ENCODE results near the gene LUC7L3. TPM values are rescaled to one million over a fixed set of nuclear protein-coding genes. Genes with fewer than 3 reads are reported as not detected.
A peak's percentile ranks its signal among the peaks of the same experiment; 100 is the strongest.

Gene LUC7L3
- polyA plus RNA-seq, 2 donors = 46.6 to 80.7 TPM

GRCh38 chr17:50793007-50793406, 73.6 kb downstream of the LUC7L3 start:
- Histone ChIP-seq H3K9me3 (ENCODE audit: control insufficient read depth in 2 of 2, insufficient read depth in 1 of 2, low read depth in 1 of 2, low read length in 1 of 2) (no peaks in the 10 kb centered on the region), H3K36me3 (ENCODE audit: control insufficient read depth in 2 of 2, insufficient read depth in 2 of 2, low read length in 1 of 2) (no peaks in the 10 kb centered on the region), H3K27ac (ENCODE audit: low read depth in 2 of 2, low read length in 1 of 2) (no peak overlapping the region), H3K4me3 (ENCODE audit: low read depth in 1 of 2, low read length in 2 of 2) (no peak overlapping the region), H3K4me1 (ENCODE audit: control insufficient read depth in 2 of 2, insufficient read depth in 2 of 2, low read length in 1 of 2) (no peaks in the 10 kb centered on the region), H3K27me3 (ENCODE audit: control insufficient read depth in 1 of 2, insufficient read depth in 2 of 2, low read length in 2 of 2) (no peaks in the 10 kb centered on the region)
- WGBS, 2 donors = 92 to 95% methylated on average over 8 of the region's 8 CpGs

- Histone ChIP-seq H3K27ac (ENCODE audit: low read depth in 2 of 2, low read length in 1 of 2) (no peak overlapping the region), H3K4me3 (ENCODE audit: low read depth in 1 of 2, low read length in 2 of 2) (no peak overlapping the region), H3K4me1 (ENCODE audit: control insufficient read depth in 2 of 2, insufficient read depth in 2 of 2, low read length in 1 of 2) (peaks cover 0 to 6% of the 10 kb centered on the region in 2 donors), H3K9me3 (ENCODE audit: control insufficient read depth in 2 of 2, insufficient read depth in 1 of 2, low read depth in 1 of 2, low read length in 1 of 2) (no peaks in the 10 kb centered on the region), H3K27me3 (ENCODE audit: control insufficient read depth in 1 of 2, insufficient read depth in 2 of 2, low read length in 2 of 2) (no peaks in the 10 kb centered on the region), H3K36me3 (ENCODE audit: control insufficient read depth in 2 of 2, insufficient read depth in 2 of 2, low read length in 1 of 2) (no peaks in the 10 kb centered on the region)
- 96 to 97% methylated on average over 6 of the region's 6 CpGs for WGBS, 2 donors
These were observed 75.0 kb downstream of the LUC7L3 start for GRCh38 chr17:50794361-50794760.

- Histone ChIP-seq H3K9me3 (ENCODE audit: control insufficient read depth in 2 of 2, insufficient read depth in 1 of 2, low read depth in 1 of 2, low read length in 1 of 2) (no peaks in the 10 kb centered on the region), H3K27ac (ENCODE audit: low read depth in 2 of 2, low read length in 1 of 2) (no peak overlapping the region), H3K27me3 (ENCODE audit: control insufficient read depth in 1 of 2, insufficient read depth in 2 of 2, low read length in 2 of 2) (no peaks in the 10 kb centered on the region), H3K4me1 (ENCODE audit: control insufficient read depth in 2 of 2, insufficient read depth in 2 of 2, low read length in 1 of 2) (peaks cover 3 to 13% of the 10 kb centered on the region in 2 donors), H3K4me3 (ENCODE audit: low read depth in 1 of 2, low read length in 2 of 2) (no peak overlapping the region), H3K36me3 (ENCODE audit: control insufficient read depth in 2 of 2, insufficient read depth in 2 of 2, low read length in 1 of 2) (no peaks in the 10 kb centered on the region)
- 47% methylated on average over 11 of the region's 11 CpGs for WGBS, 2 donors
These were observed 77.9 kb downstream of the LUC7L3 start for GRCh38 chr17:50797135-50797810.

GRCh38 chr17:50798424-50799288, 79.3 kb downstream of the LUC7L3 start:
- Histone ChIP-seq H3K9me3 (ENCODE audit: control insufficient read depth in 2 of 2, insufficient read depth in 1 of 2, low read depth in 1 of 2, low read length in 1 of 2) (no peaks in the 10 kb centered on the region), H3K4me1 (ENCODE audit: control insufficient read depth in 2 of 2, insufficient read depth in 2 of 2, low read length in 1 of 2) (peaks cover 3 to 13% of the 10 kb centered on the region in 2 donors), H3K27ac (ENCODE audit: low read depth in 2 of 2, low read length in 1 of 2) (peak overlapping the region; percentile 26 to 54), H3K27me3 (ENCODE audit: control insufficient read depth in 1 of 2, insufficient read depth in 2 of 2, low read length in 2 of 2) (no peaks in the 10 kb centered on the region), H3K36me3 (ENCODE audit: control insufficient read depth in 2 of 2, insufficient read depth in 2 of 2, low read length in 1 of 2) (no peaks in the 10 kb centered on the region), H3K4me3 (ENCODE audit: low read depth in 1 of 2, low read length in 2 of 2) (no peak overlapping the region)
- 72 to 79% methylated on average over 19 of the region's 19 CpGs for WGBS, 2 donors

- H3K27ac ChIP-seq (ENCODE audit: low read depth in 2 of 2, low read length in 1 of 2) = peak overlapping the region; percentile 21 to 33
- H3K9me3 ChIP-seq (ENCODE audit: control insufficient read depth in 2 of 2, insufficient read depth in 1 of 2, low read depth in 1 of 2, low read length in 1 of 2) = no peaks in the 10 kb centered on the region
- H3K36me3 ChIP-seq (ENCODE audit: control insufficient read depth in 2 of 2, insufficient read depth in 2 of 2, low read length in 1 of 2) = no peaks in the 10 kb centered on the region
- no peak overlapping the region for H3K4me3 ChIP-seq (ENCODE audit: low read depth in 1 of 2, low read length in 2 of 2)
- H3K4me1 ChIP-seq (ENCODE audit: control insufficient read depth in 2 of 2, insufficient read depth in 2 of 2, low read length in 1 of 2) = peaks cover 3 to 13% of the 10 kb centered on the region in 2 donors
- H3K27me3 ChIP-seq (ENCODE audit: control insufficient read depth in 1 of 2, insufficient read depth in 2 of 2, low read length in 2 of 2) = no peaks in the 10 kb centered on the region
- WGBS, 2 donors = 67 to 75% methylated on average over 9 of the region's 9 CpGs
These were observed 80.2 kb downstream of the LUC7L3 start for GRCh38 chr17:50799582-50799981.

GRCh38 chr17:50800196-50800700, 80.8 kb downstream of the LUC7L3 start:
- no peaks in the 10 kb centered on the region for H3K36me3 ChIP-seq (ENCODE audit: control insufficient read depth in 2 of 2, insufficient read depth in 2 of 2, low read length in 1 of 2)
- no peak overlapping the region for H3K4me3 ChIP-seq (ENCODE audit: low read depth in 1 of 2, low read length in 2 of 2)
- WGBS, 2 donors = 66 to 70% methylated on average over 12 of the region's 12 CpGs
- H3K27me3 ChIP-seq (ENCODE audit: control insufficient read depth in 1 of 2, insufficient read depth in 2 of 2, low read length in 2 of 2) = no peaks in the 10 kb centered on the region
- no peak overlapping the region for H3K27ac ChIP-seq (ENCODE audit: low read depth in 2 of 2, low read length in 1 of 2)
- peaks cover 3 to 13% of the 10 kb centered on the region in 2 donors for H3K4me1 ChIP-seq (ENCODE audit: control insufficient read depth in 2 of 2, insufficient read depth in 2 of 2, low read length in 1 of 2)
- no peaks in the 10 kb centered on the region for H3K9me3 ChIP-seq (ENCODE audit: control insufficient read depth in 2 of 2, insufficient read depth in 1 of 2, low read depth in 1 of 2, low read length in 1 of 2)

- H3K27ac ChIP-seq (ENCODE audit: low read depth in 2 of 2, low read length in 1 of 2) = peak overlapping the region in 1 of 2 donors; percentile 50
- WGBS, 2 donors = 57 to 66% methylated on average over 12 of the region's 12 CpGs
- no peak overlapping the region for H3K4me3 ChIP-seq (ENCODE audit: low read depth in 1 of 2, low read length in 2 of 2)
- no peaks in the 10 kb centered on the region for H3K36me3 ChIP-seq (ENCODE audit: control insufficient read depth in 2 of 2, insufficient read depth in 2 of 2, low read length in 1 of 2)
- H3K27me3 ChIP-seq (ENCODE audit: control insufficient read depth in 1 of 2, insufficient read depth in 2 of 2, low read length in 2 of 2) = no peaks in the 10 kb centered on the region
- no peaks in the 10 kb centered on the region for H3K9me3 ChIP-seq (ENCODE audit: control insufficient read depth in 2 of 2, insufficient read depth in 1 of 2, low read depth in 1 of 2, low read length in 1 of 2)
- H3K4me1 ChIP-seq (ENCODE audit: control insufficient read depth in 2 of 2, insufficient read depth in 2 of 2, low read length in 1 of 2) = peaks cover 8 to 15% of the 10 kb centered on the region in 2 donors
These were observed 83.5 kb downstream of the LUC7L3 start for GRCh38 chr17:50802609-50803571.

GRCh38 chr17:50803676-50804075, 84.3 kb downstream of the LUC7L3 start:
- 66 to 69% methylated on average over 6 of the region's 6 CpGs for WGBS, 2 donors
- H3K4me3 ChIP-seq (ENCODE audit: low read depth in 1 of 2, low read length in 2 of 2) = no peak overlapping the region
- H3K4me1 ChIP-seq (ENCODE audit: control insufficient read depth in 2 of 2, insufficient read depth in 2 of 2, low read length in 1 of 2) = peaks cover 8 to 11% of the 10 kb centered on the region in 2 donors
- H3K27ac ChIP-seq (ENCODE audit: low read depth in 2 of 2, low read length in 1 of 2) = no peak overlapping the region
- H3K9me3 ChIP-seq (ENCODE audit: control insufficient read depth in 2 of 2, insufficient read depth in 1 of 2, low read depth in 1 of 2, low read length in 1 of 2) = no peaks in the 10 kb centered on the region
- H3K36me3 ChIP-seq (ENCODE audit: control insufficient read depth in 2 of 2, insufficient read depth in 2 of 2, low read length in 1 of 2) = no peaks in the 10 kb centered on the region
- H3K27me3 ChIP-seq (ENCODE audit: control insufficient read depth in 1 of 2, insufficient read depth in 2 of 2, low read length in 2 of 2) = no peaks in the 10 kb centered on the region
